Measurements from ENCODE around the gene GNPDA1.

GNPDA1 gene

GRCh38 chr5:141958113-141958512 lies 54.7 kb downstream of the GNPDA1 start, which contains the start of gene PCDH12:
Gene PCDH12, minus strand, starts transcription at chr5:141958202. Its CDS starts 351 bp downstream, at chr5:141957851.
- ChIA-PET POLR2A (no interaction called here), CTCF (interaction anchor here (0.9 to 10.0 kb wide), 9 partner anchors 10 to 265 kb away, joined by 3 to 145 read pairs (median 4); partner anchors contain the start of genes DELE1 and RNF14)
- TF ChIP-seq CTCF (IDR thresholded peaks at IDR 0.05; ENCODE audit: control extremely low read depth, extremely low read depth, low read depth, missing control alignments), result no peak
- DNase-seq (ENCODE audit: extremely low spot score), result peak; percentile 10

DNA sequence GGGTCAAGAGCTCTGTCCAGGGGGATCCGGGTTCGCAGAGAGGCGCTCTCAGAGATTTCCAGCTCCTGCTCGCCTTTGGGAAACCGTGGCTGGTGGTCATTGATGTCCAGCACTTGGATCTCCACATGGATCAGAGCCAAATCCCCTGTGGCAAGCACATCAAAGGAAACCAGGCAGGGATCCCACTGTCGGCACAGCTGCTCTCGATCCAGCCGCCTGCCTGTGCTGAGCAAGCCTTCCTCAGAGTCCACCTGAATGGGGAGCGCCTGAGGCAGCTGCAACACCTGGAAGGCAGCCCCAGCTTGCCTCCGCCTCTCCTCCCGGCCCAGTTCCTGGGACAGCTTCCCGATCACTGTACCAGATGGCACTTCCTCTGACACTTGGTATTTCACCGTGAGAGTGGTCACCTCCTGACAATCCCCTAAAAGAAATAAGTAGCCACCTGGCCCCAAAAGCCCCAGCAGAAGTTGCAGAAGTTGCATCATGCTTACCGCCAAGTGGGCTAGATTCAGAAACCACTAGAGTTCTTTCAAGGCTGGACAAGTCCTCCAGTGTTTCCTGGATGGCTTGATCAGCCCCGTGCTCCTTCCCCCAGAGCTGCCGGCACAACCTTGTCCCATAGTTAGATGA lies 55.3 kb downstream of the GNPDA1 start:
- ChIA-PET CTCF (interaction anchor here (0.9 to 10.0 kb wide), 10 partner anchors 10 to 293 kb away, joined by 3 to 145 read pairs (median 4); partner anchors contain the start of genes PCDH1 and RNF14), POLR2A (no interaction called here)
- TF ChIP-seq CTCF (IDR thresholded peaks at IDR 0.05; ENCODE audit: control extremely low read depth, extremely low read depth, low read depth, missing control alignments), result no peak
- DNase-seq (ENCODE audit: extremely low spot score), result no peak

DNA sequence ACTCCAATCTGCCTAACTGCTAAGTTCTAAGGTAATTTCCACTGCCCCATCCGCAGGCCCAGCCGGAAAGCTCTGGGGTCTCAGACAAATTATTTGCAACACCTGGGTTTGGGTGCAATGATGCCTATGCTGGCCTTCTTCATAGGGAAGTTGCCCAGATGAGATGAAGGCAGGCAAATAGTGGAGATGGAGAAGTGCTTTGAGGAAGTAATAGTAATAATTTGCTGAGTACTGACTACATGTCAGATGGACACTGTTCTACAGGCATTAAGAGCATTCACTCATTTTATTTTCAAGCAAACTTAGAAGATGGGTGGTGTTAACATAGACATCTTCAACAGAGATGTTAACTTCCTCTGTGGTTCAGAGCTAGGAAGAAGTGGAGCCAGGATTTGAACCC lies 58.6 kb downstream of the GNPDA1 start:
- CTCF ChIA-PET, result interaction anchor here (0.7 to 10.0 kb wide), 5 partner anchors 10 to 262 kb away, joined by 3 to 145 read pairs (median 11); partner anchors contain the start of genes PCDH1 and RNF14
- no peak for DNase-seq (ENCODE audit: extremely low spot score)
- POLR2A ChIA-PET, result no interaction called here
- TF ChIP-seq CTCF (IDR thresholded peaks at IDR 0.05; ENCODE audit: control extremely low read depth, extremely low read depth, low read depth, missing control alignments), result no peak

DNA sequence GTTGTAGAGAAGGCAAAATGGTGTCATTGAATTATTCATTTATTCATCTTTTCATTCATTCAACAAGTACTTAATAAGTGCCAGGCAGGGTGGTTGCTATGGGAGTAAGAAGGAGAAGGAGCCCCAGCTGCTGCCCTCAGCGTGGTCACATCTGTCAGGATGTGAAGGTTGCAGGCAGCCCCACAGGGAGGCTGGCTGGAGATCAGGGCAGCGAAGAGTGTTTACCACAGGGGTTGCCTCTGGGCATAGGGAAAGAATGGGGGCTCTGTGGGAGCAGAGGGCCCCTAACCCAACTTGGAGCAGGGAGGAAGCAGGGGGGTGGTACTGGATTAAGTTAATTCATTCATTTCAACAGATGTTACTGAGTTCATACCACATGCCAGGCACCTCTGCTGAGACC lies 60.8 kb downstream of the GNPDA1 start:
- ChIA-PET CTCF (interaction anchor here (1.6 to 10.0 kb wide), 5 partner anchors 8 to 28 kb away, joined by 3 to 145 read pairs (median 9); partner anchors contain the start of genes DELE1 and RNF14), POLR2A (no interaction called here)
- no peak for DNase-seq (ENCODE audit: extremely low spot score)
- no peak for TF ChIP-seq CTCF (IDR thresholded peaks at IDR 0.05; ENCODE audit: control extremely low read depth, extremely low read depth, low read depth, missing control alignments)

GRCh38 chr5:141951332-141951781 lies 61.5 kb downstream of the GNPDA1 start:
- TF ChIP-seq CTCF (IDR thresholded peaks at IDR 0.05; ENCODE audit: control extremely low read depth, extremely low read depth, low read depth, missing control alignments), result peak; percentile 4
- POLR2A ChIA-PET, result no interaction called here
- CTCF ChIA-PET, result interaction anchor here (0.9 to 4.8 kb wide), 4 partner anchors 9 to 27 kb away, joined by 3 to 49 read pairs (median 3); partner anchors contain the start of genes DELE1 and RNF14
- peak; percentile 62 for DNase-seq (ENCODE audit: extremely low spot score)

All from GM10248 (cell line).